NCI-H128 (cell line): ENCODE measurements around the gene ZAR1L.

Experiments used
- DNase-seq: peaks from one replicate; lab custom pipeline; 2025; ENCODE audit not compliant: unreplicated experiment; lab: John Stamatoyannopoulos, UW

The ZAR1L gene

GRCh38 chr13:32302461-32302860, 12.7 kb downstream of the ZAR1L start:
- no peak for DNase-seq

- DNase-seq, result no peak
These were observed 14.2 kb downstream of the ZAR1L start for GRCh38 chr13:32300920-32301319.

GRCh38 chr13:32300406-32300805, 14.8 kb downstream of the ZAR1L start:
- DNase-seq, result no peak

- no peak for DNase-seq
These were observed 15.3 kb downstream of the ZAR1L start for GRCh38 chr13:32299893-32300292.

- DNase-seq, result no peak
These were observed 16.5 kb downstream of the ZAR1L start for GRCh38 chr13:32298695-32299094.

- no peak for DNase-seq
These were observed 18.0 kb downstream of the ZAR1L start for GRCh38 chr13:32297206-32297605.

GRCh38 chr13:32285633-32285965, 29.6 kb downstream of the ZAR1L start:
- DNase-seq, result no peak

- no peak for DNase-seq
These were observed 30.1 kb downstream of the ZAR1L start for GRCh38 chr13:32284927-32285632.

- DNase-seq, result no peak
These were observed 33.0 kb downstream of the ZAR1L start for GRCh38 chr13:32282096-32282711.

- DNase-seq, result no peak
These were observed 34.1 kb downstream of the ZAR1L start for GRCh38 chr13:32281096-32281495.

GRCh38 chr13:32278426-32278825, 36.7 kb downstream of the ZAR1L start:
- DNase-seq, result no peak

- DNase-seq, result no peak
These were observed 37.3 kb downstream of the ZAR1L start for GRCh38 chr13:32277839-32278238.

GRCh38 chr13:32272021-32272683, 43.0 kb downstream of the ZAR1L start:
- DNase-seq, result no peak

- DNase-seq, result no peak
These were observed 47.2 kb downstream of the ZAR1L start for GRCh38 chr13:32267836-32268439.

- DNase-seq, result no peak
These were observed 49.0 kb downstream of the ZAR1L start for GRCh38 chr13:32266130-32266529.

- no peak for DNase-seq
These were observed 49.4 kb downstream of the ZAR1L start for GRCh38 chr13:32265726-32266125.

- DNase-seq, result no peak
These were observed 50.8 kb downstream of the ZAR1L start for GRCh38 chr13:32264407-32264806.

GRCh38 chr13:32262619-32263018, 52.5 kb downstream of the ZAR1L start:
- DNase-seq, result no peak

- DNase-seq, result no peak
These were observed 53.0 kb downstream of the ZAR1L start for GRCh38 chr13:32262165-32262564.

GRCh38 chr13:32261567-32261966, 53.6 kb downstream of the ZAR1L start:
- no peak for DNase-seq

- DNase-seq, result no peak
These were observed 56.0 kb downstream of the ZAR1L start for GRCh38 chr13:32259116-32259515.

- DNase-seq, result no peak
These were observed 57.5 kb downstream of the ZAR1L start for GRCh38 chr13:32257649-32258048.
